Uterus (tissue), 2 donors: Measurements from ENCODE around the gene PPBP.

Experiments used
- POLR2A ChIP-seq, 2 donors: fragments of 450-650 bp; IDR thresholded peaks; one replicate each; pipeline ENCODE4 v1.6.1; 2016; ENCODE audit warnings: antibody characterized with exemption in 2 of 2, mild to moderate bottlenecking in 1 of 2, moderate library complexity in 1 of 2
- TF ChIP-seq, protein P1 (sequence below), 4 experiments: fragments of 200-600 bp in 2 of 4; fragments of 450-650 bp in 2 of 4; sonication (generic) in 2 of 4; IDR thresholded peaks; one replicate each; pipeline ENCODE4 v1.5.1; 2016 to 2019; ENCODE audit warnings: antibody characterized with exemption in 4 of 4, mild to moderate bottlenecking in 2 of 4, moderate library complexity in 1 of 4

- TF ChIP-seq, protein P1, sequence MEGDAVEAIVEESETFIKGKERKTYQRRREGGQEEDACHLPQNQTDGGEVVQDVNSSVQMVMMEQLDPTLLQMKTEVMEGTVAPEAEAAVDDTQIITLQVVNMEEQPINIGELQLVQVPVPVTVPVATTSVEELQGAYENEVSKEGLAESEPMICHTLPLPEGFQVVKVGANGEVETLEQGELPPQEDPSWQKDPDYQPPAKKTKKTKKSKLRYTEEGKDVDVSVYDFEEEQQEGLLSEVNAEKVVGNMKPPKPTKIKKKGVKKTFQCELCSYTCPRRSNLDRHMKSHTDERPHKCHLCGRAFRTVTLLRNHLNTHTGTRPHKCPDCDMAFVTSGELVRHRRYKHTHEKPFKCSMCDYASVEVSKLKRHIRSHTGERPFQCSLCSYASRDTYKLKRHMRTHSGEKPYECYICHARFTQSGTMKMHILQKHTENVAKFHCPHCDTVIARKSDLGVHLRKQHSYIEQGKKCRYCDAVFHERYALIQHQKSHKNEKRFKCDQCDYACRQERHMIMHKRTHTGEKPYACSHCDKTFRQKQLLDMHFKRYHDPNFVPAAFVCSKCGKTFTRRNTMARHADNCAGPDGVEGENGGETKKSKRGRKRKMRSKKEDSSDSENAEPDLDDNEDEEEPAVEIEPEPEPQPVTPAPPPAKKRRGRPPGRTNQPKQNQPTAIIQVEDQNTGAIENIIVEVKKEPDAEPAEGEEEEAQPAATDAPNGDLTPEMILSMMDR (IDR thresholded peaks at IDR 0.05) = no peak
- no peak for TF ChIP-seq POLR2A (IDR thresholded peaks at IDR 0.05)
These were observed 25.3 kb downstream of the PPBP start for GRCh38 chr4:73962724-73963123.
